H1 (cell line): ENCODE results near the gene SPTLC3.

ENCODE experiments used
- MAFK ChIP-seq: IDR thresholded peaks from 2 replicates; pipeline ENCODE4 v1.6.1; 2012; ENCODE audit warnings: low read depth, mild to moderate bottlenecking, improper control_type of control experiment, low read length
- TF ChIP-seq, protein P1 (sequence below), 3 experiments: IDR thresholded peaks; 1 replicate in 2 of 3; 2 replicates in 1 of 3; pipeline versions ENCODE4 v1.5.1 to v1.6.1; 2011; ENCODE audit warnings: low read length in 3 of 3, mild to moderate bottlenecking in 3 of 3, inconsistent platforms in 2 of 3, low read depth in 1 of 3, moderate library complexity in 1 of 3; ENCODE audit not compliant: insufficient read depth in 1 of 3; ENCODE audit errors: control extremely low read depth in 1 of 3

DNA sequence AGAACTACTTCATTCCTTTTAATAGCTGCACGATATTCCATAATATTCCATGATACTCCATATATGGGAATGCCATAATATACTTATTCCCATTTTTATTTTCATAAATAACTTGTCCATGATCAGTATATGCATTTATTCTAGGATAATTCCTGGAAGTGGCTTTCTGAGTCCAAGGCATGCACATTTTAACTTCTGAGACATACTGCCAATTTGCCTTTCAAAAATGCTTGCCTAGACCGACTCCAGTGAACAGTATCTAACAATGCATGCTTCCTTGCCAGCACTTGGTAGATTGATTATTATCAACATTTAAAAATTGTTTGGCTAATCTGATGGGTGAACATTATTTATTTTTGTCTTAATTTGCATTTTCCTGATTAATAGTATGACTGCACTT lies 54.0 kb downstream of the SPTLC3 start:
- TF ChIP-seq, protein P1, sequence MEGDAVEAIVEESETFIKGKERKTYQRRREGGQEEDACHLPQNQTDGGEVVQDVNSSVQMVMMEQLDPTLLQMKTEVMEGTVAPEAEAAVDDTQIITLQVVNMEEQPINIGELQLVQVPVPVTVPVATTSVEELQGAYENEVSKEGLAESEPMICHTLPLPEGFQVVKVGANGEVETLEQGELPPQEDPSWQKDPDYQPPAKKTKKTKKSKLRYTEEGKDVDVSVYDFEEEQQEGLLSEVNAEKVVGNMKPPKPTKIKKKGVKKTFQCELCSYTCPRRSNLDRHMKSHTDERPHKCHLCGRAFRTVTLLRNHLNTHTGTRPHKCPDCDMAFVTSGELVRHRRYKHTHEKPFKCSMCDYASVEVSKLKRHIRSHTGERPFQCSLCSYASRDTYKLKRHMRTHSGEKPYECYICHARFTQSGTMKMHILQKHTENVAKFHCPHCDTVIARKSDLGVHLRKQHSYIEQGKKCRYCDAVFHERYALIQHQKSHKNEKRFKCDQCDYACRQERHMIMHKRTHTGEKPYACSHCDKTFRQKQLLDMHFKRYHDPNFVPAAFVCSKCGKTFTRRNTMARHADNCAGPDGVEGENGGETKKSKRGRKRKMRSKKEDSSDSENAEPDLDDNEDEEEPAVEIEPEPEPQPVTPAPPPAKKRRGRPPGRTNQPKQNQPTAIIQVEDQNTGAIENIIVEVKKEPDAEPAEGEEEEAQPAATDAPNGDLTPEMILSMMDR (IDR thresholded peaks at IDR 0.05; ENCODE audit: control extremely low read depth in 1 of 3, insufficient read depth in 1 of 3, low read depth in 1 of 3, low read length in 3 of 3): no peak
- TF ChIP-seq MAFK: no peak
